ENCODE data around the gene CCNC. TPM values are rescaled to one million over a fixed set of nuclear protein-coding genes. Genes with fewer than 3 reads are reported as not detected.
"Not testable (repeated sequence)": the region's sequence is repeated elsewhere in the genome, so short reads cannot be mapped to it uniquely, and the experiment has no call there.

The CCNC gene
- total RNA-seq, 1 experiment from 2014 or later: 104 TPM

DNA sequence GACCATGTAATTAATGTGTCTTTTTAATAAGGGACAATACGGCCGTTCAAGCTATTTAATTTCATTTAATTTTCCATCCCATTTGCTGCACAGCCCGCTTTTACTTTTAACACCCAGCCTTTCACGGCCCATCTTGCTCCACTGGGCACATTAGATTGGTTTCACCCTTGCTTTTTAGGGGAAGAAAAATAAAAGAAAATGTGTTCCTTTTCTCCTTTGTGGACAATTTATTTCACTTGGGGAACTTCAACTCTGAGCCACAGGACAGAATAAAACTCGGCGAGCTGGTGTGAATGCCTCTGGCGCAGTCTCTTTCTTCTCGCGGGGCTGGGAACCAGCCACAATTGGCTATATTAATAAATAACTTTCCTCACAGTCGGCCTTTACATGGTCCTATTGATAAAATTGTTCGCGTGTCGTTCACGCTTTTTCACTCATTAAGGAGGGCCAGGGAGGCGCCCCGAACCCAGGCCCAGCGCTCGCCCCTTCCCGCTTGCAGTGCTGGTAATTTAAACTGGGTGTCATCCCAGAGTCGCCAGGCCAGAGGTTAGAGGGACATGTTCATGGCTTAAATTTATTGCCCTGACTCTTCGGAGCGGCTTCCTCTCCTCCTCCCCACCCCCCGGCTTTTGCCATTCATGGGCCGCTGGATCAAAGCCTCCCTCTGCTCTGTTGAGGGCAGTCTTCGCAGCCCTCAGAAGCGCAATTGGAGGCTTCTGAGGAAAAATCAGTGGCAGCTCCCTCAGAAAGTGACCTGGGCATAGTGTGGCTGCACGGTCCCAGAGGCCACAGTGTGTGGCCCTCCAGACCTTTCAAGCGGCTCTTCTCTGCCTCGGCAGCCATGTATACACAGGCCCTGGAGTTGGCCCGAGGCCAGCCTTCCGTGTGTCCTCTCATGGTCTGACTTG lies 36.0 kb upstream of the CCNC start:
- Histone ChIP-seq H3K27me3 (ENCODE audit: low read length) (no peaks in the 10 kb centered on the region), H3K4me2 (ENCODE audit: low read depth, low read length, poor library complexity, severe bottlenecking) (no peak overlapping the region), H3K27ac (ENCODE audit: low read length) (no peak overlapping the region), H3K9me2 (replicated peaks; ENCODE audit: insufficient read depth, low read length) (no peaks in the 10 kb centered on the region), H3K36me3 (ENCODE audit: insufficient read depth, low read length) (no peaks in the 10 kb centered on the region), H3K4me3 (ENCODE audit: low read length) (no peak overlapping the region), H3K79me2 (ENCODE audit: low read length) (no peaks in the 10 kb centered on the region), H4K20me1 (ENCODE audit: insufficient read depth, low read depth, low read length) (no peaks in the 10 kb centered on the region), H3K4me1 (ENCODE audit: low read length) (no peaks in the 10 kb centered on the region), H3K9me3 (ENCODE audit: low read length) (no peaks in the 10 kb centered on the region), H2AFZ (ENCODE audit: low read length) (no peak overlapping the region), H3K9ac (ENCODE audit: low read length) (no peak overlapping the region)
- no peak for DNase-seq

DNA sequence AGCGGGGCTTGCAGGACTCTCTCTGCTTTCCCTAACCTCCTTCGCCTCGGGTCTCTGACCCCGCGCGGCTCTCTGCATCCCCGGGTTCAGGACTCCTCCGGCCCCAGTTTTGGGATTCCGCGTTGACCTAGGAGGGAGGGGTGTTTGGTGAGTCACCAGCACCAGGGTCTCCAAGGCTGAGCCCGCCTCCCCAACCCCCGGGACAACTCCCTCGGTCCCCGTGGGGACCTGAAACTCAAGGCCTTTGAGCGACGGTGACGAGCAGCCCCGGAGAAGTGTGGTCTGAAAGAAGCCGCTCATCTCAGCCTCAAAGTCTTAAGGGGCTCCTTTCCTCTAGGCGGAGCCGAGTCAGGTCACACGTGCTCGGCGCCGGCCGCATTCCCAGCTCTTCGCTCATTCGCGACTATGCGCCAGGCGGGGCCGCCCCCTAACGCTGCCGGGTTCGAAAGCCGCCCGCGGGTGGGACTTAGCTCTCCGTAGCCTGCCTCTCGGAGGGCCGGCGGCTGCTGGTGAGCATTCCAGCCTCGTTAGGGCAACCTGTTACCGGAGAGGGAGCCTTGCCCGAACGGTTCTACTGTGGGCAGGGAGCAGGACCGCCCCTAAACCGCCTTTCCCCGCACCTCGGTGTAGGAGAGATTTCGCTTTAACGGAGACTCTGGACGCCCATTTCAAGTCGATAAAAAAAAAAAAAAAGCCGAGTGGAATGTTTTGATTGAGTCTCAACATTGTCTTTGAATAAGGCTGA lies 35.1 kb upstream of the CCNC start:
- Histone ChIP-seq H3K36me3 (ENCODE audit: insufficient read depth, low read length) (no peaks in the 10 kb centered on the region), H3K9ac (ENCODE audit: low read length) (no peak overlapping the region), H3K4me3 (ENCODE audit: low read length) (no peak overlapping the region), H3K4me2 (ENCODE audit: low read depth, low read length, poor library complexity, severe bottlenecking) (no peak overlapping the region), H3K27me3 (ENCODE audit: low read length) (no peaks in the 10 kb centered on the region), H3K9me2 (replicated peaks; ENCODE audit: insufficient read depth, low read length) (no peaks in the 10 kb centered on the region), H3K4me1 (ENCODE audit: low read length) (no peaks in the 10 kb centered on the region), H3K27ac (ENCODE audit: low read length) (no peak overlapping the region), H2AFZ (ENCODE audit: low read length) (no peak overlapping the region), H4K20me1 (ENCODE audit: insufficient read depth, low read depth, low read length) (no peaks in the 10 kb centered on the region), H3K9me3 (ENCODE audit: low read length) (no peaks in the 10 kb centered on the region), H3K79me2 (ENCODE audit: low read length) (no peaks in the 10 kb centered on the region)
- no peak for DNase-seq

DNA sequence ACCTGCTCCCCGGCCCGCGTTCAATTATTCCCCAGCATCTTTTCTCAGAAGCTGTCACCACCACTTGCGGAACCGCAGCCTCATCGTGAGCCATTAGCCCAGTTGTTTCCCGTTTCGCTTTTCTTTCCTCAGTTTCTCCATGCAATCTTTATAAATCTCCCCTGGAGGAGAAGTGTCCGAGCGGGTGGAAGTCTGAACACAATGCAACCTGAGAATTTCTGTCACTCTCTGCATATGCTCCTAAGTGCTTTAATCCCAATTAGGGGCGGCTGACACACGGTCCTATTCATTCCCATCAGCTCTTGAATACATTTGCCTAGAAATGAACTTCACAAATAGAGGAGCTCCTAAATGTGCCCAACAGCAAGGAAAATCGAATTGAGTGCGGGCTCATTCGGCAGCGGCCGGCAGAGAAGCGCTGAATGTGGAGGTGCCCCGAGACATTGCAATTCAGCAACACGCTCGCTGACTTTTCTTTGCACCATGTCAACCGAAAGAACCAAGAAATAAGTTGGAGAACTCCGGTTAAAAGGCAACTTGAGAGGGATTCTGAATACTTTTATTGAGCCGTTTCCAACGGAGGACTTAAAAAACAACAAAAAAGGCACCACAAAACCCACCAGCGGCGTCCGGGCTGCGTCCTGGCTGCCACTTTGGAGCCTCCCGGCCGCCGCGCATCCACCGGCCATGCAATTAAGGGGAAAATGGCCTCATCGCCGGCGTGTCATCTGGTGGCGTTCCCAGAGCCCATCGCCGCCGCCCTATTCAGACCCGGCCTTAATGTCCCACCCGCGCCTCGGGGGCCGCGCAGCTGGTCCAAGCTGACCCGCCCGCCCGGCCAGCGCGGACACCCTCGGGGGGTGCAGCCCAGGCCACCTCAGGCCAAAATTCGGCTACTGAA lies 34.3 kb upstream of the CCNC start:
- Histone ChIP-seq H3K79me2 (ENCODE audit: low read length) (no peaks in the 10 kb centered on the region), H3K36me3 (ENCODE audit: insufficient read depth, low read length) (no peaks in the 10 kb centered on the region), H3K27me3 (ENCODE audit: low read length) (no peaks in the 10 kb centered on the region), H3K4me3 (ENCODE audit: low read length) (no peak overlapping the region), H3K4me2 (ENCODE audit: low read depth, low read length, poor library complexity, severe bottlenecking) (no peak overlapping the region), H2AFZ (ENCODE audit: low read length) (no peak overlapping the region), H3K9ac (ENCODE audit: low read length) (no peak overlapping the region), H3K4me1 (ENCODE audit: low read length) (no peaks in the 10 kb centered on the region), H3K27ac (ENCODE audit: low read length) (no peak overlapping the region), H3K9me3 (ENCODE audit: low read length) (no peaks in the 10 kb centered on the region), H3K9me2 (replicated peaks; ENCODE audit: insufficient read depth, low read length) (no peaks in the 10 kb centered on the region), H4K20me1 (ENCODE audit: insufficient read depth, low read depth, low read length) (no peaks in the 10 kb centered on the region)
- no peak for DNase-seq

DNA sequence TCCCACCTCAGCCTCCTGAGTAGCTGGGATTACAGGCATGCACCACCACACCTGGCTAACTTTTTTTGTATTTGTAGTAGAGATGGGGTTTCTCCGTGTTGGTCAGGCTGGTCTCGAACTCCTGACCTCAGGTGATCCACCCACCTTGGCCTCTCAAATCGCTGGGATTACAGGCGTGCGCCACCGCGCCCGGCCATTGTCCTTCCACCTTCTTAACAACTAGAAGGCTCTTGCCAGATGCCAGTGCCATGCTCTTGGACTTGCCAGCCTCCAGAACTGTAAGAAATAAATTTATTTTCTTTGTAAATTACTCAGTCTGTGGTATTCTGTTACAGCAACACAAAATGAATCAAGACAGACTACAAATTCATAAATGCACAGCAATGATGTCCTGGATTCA lies 26.2 kb upstream of the CCNC start:
- not testable (repeated sequence) for H3K9me3 ChIP-seq (ENCODE audit: low read length); H3K27ac ChIP-seq (ENCODE audit: low read length); H4K20me1 ChIP-seq (ENCODE audit: insufficient read depth, low read depth, low read length); H3K36me3 ChIP-seq (ENCODE audit: insufficient read depth, low read length); H3K9ac ChIP-seq (ENCODE audit: low read length); DNase-seq; H3K4me1 ChIP-seq (ENCODE audit: low read length); H3K9me2 ChIP-seq (replicated peaks; ENCODE audit: insufficient read depth, low read length); H2AFZ ChIP-seq (ENCODE audit: low read length); H3K79me2 ChIP-seq (ENCODE audit: low read length); H3K4me3 ChIP-seq (ENCODE audit: low read length); H3K27me3 ChIP-seq (ENCODE audit: low read length); H3K4me2 ChIP-seq (ENCODE audit: low read depth, low read length, poor library complexity, severe bottlenecking)

DNA sequence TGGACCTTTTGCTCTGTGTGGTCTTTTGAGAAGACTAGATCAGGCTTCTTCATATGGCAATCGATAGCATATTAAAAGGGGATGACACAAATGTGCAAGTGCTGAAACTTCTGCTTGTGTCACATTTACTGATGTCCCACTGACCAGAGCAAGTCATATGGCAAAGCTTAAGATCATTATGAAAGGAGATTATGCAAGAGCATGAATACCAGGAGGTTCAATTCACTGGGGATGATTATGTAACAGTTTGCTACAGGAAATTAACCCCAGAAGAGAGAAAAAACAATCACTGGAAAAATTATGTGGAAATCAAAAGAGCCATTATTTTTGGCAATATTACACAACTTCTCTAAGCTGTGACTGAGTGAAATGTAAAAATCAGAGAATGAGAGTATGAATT lies 24.4 kb upstream of the CCNC start:
- no peak overlapping the region for H3K27ac ChIP-seq (ENCODE audit: low read length)
- no peaks in the 10 kb centered on the region for H3K9me2 ChIP-seq (replicated peaks; ENCODE audit: insufficient read depth, low read length)
- no peaks in the 10 kb centered on the region for H4K20me1 ChIP-seq (ENCODE audit: insufficient read depth, low read depth, low read length)
- peaks cover 5% of the 10 kb centered on the region for H3K4me1 ChIP-seq (ENCODE audit: low read length)
- H3K9me3 ChIP-seq (ENCODE audit: low read length): no peaks in the 10 kb centered on the region
- DNase-seq: no peak
- no peak overlapping the region for H3K4me3 ChIP-seq (ENCODE audit: low read length)
- no peaks in the 10 kb centered on the region for H3K36me3 ChIP-seq (ENCODE audit: insufficient read depth, low read length)
- no peaks in the 10 kb centered on the region for H3K79me2 ChIP-seq (ENCODE audit: low read length)
- no peak overlapping the region for H2AFZ ChIP-seq (ENCODE audit: low read length)
- H3K9ac ChIP-seq (ENCODE audit: low read length): no peak overlapping the region
- H3K4me2 ChIP-seq (ENCODE audit: low read depth, low read length, poor library complexity, severe bottlenecking): no peak overlapping the region
- no peaks in the 10 kb centered on the region for H3K27me3 ChIP-seq (ENCODE audit: low read length)

DNA sequence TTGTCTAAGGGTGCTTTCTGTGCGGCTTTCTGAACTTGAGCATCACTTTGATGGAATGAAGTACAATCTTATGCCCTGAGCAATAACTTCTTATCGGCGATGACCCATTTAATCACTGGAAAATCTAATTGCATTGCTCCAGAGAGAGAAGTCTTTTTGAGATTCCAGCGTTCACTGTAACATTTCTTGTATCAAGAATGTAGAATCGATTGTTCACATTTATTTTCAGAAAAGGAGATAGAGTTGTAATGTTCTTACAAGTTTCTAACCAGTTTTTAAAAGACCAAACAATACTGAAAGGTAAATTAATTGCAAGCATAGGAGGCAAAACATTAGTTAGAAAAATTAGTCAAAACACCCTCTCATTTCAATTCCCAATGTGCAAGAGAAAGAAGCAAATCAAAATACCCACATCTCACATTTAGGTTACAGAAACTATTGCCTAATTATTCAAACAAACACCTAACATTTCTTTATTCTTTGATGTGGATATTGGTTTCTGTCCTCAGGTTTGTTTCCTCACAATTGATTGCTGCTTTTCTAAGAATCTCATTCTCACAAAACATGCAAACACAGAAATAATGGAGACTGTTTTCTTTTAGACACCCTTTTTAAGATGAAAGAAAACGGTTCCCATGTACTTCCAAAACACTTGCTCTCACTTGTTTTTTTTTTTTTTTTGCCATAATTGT lies 23.4 kb upstream of the CCNC start:
- no peaks in the 10 kb centered on the region for H3K9me2 ChIP-seq (replicated peaks; ENCODE audit: insufficient read depth, low read length)
- H3K4me2 ChIP-seq (ENCODE audit: low read depth, low read length, poor library complexity, severe bottlenecking): no peak overlapping the region
- H4K20me1 ChIP-seq (ENCODE audit: insufficient read depth, low read depth, low read length): no peaks in the 10 kb centered on the region
- no peaks in the 10 kb centered on the region for H3K27me3 ChIP-seq (ENCODE audit: low read length)
- H3K4me1 ChIP-seq (ENCODE audit: low read length): peaks cover 5% of the 10 kb centered on the region
- no peak overlapping the region for H3K4me3 ChIP-seq (ENCODE audit: low read length)
- no peak overlapping the region for H3K9ac ChIP-seq (ENCODE audit: low read length)
- no peaks in the 10 kb centered on the region for H3K9me3 ChIP-seq (ENCODE audit: low read length)
- DNase-seq: no peak
- no peaks in the 10 kb centered on the region for H3K36me3 ChIP-seq (ENCODE audit: insufficient read depth, low read length)
- no peaks in the 10 kb centered on the region for H3K79me2 ChIP-seq (ENCODE audit: low read length)
- H3K27ac ChIP-seq (ENCODE audit: low read length): no peak overlapping the region
- H2AFZ ChIP-seq (ENCODE audit: low read length): no peak overlapping the region

DNA sequence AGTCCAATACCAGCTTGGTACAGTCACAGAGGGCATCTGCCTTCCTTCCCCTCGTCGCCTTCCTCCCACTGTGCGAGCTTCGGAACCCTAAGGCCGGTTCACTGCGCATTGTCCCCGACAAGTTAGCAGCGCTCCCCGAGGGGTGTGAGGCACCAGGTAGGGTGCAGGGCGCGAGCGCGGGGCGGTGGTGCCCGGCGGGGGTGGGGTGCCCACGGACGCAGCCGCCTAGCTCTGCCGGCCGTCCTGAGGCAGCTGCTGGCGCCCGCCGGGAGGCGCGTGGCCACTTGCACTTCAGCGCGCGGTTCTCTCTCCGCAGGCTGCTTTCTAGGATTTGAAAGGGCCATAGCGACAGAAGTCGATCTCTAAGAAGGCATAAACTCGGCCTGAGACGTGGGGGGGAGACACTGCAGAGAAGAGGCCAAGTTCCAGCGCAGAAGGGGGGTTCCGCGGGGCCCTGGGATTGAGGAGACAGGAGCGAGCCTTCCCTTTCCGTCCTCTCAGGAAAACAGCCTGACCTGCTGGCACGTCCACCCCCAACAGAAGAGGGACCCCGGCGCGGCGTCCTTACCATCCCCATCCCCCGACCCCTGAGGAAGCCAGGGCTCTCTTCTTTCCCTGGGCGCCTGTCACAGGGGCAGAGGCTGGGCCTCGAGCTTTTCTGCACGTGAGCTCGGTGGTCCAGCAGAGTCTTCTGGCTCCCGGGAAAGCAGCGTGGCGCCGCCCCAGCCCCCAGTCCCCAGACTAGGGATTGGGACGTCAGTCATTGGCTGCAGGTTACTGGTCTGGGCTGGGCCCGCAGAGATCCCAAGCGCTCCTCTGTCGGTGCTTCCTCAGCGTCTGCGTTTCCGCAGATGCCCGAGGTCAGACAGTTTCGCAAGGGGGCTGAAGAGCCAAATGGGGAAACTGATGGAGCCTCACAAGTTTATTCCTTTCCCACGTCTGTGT lies 22.5 kb upstream of the CCNC start:
- DNase-seq: no peak
- Histone ChIP-seq H3K9me3 (ENCODE audit: low read length) (no peaks in the 10 kb centered on the region), H3K27me3 (ENCODE audit: low read length) (no peaks in the 10 kb centered on the region), H3K27ac (ENCODE audit: low read length) (no peak overlapping the region), H3K79me2 (ENCODE audit: low read length) (no peaks in the 10 kb centered on the region), H2AFZ (ENCODE audit: low read length) (no peak overlapping the region), H3K4me2 (ENCODE audit: low read depth, low read length, poor library complexity, severe bottlenecking) (no peak overlapping the region), H4K20me1 (ENCODE audit: insufficient read depth, low read depth, low read length) (no peaks in the 10 kb centered on the region), H3K4me3 (ENCODE audit: low read length) (no peak overlapping the region), H3K9ac (ENCODE audit: low read length) (no peak overlapping the region), H3K9me2 (replicated peaks; ENCODE audit: insufficient read depth, low read length) (no peaks in the 10 kb centered on the region), H3K4me1 (ENCODE audit: low read length) (peaks cover 5% of the 10 kb centered on the region), H3K36me3 (ENCODE audit: insufficient read depth, low read length) (no peaks in the 10 kb centered on the region)

Measured in Karpas-422 (cell line).